Stomach (tissue), 9 donors: ENCODE results near the gene PLCXD3. TPM values are rescaled to one million over a fixed set of nuclear protein-coding genes. Genes with fewer than 3 reads are reported as not detected.
A peak's percentile ranks its signal among the peaks of the same experiment; 100 is the strongest.

Source experiments
- DNase-seq, 2 donors: peaks; one replicate each; pipeline versions ENCODE4 v3.0.0 to v3.0.0-alpha.2; 2013 to 2019
- H3K27ac ChIP-seq, 5 donors: fragments of 200-600 bp in 4 of 5; sonication (generic) in 4 of 5; one replicate each; pipeline ENCODE4 v1.5.1; 2013 to 2019; ENCODE audit warnings: mild to moderate bottlenecking in 1 of 5, moderate library complexity in 1 of 5
- H3K27me3 ChIP-seq, 3 donors: fragments of 200-600 bp; sonication (generic); one replicate each; pipeline ENCODE4 v1.5.1; 2017 to 2019; ENCODE audit warnings: mixed run types in 1 of 3
- H3K36me3 ChIP-seq, 4 donors: fragments of 200-600 bp; sonication (generic); 1 replicate in 3 of 4; 2 replicates in 1 of 4; pipeline ENCODE4 v1.5.1; 2016 to 2019
- H3K4me1 ChIP-seq, 4 donors: fragments of 200-600 bp; sonication (generic); one replicate each; pipeline ENCODE4 v1.5.1; 2016 to 2019
- H3K4me3 ChIP-seq, 4 donors: fragments of 200-600 bp; sonication (generic) in 3 of 4; one replicate each; pipeline ENCODE4 v1.5.1; 2016 to 2019; ENCODE audit warnings: mild to moderate bottlenecking in 1 of 4
- H3K9me3 ChIP-seq, 4 donors: fragments of 200-600 bp; sonication (generic); one replicate each; pipeline ENCODE4 v1.5.1; 2016 to 2019
- CTCF ChIP-seq, 7 experiments: fragments of 450-650 bp in 4 of 7; fragments of 200-600 bp in 3 of 7; sonication (generic) in 3 of 7; IDR thresholded peaks; one replicate each; pipeline ENCODE4 v1.5.1; 2016 to 2019; ENCODE audit warnings: antibody characterized with exemption in 7 of 7, control low read depth in 2 of 7, mild to moderate bottlenecking in 1 of 7
- EP300 ChIP-seq: sonication (generic); formaldehyde crosslinking; IDR thresholded peaks from one replicate; pipeline ENCODE4 v1.6.1; 2017; ENCODE audit warnings: antibody characterized with exemption
- POLR2A ChIP-seq, 4 donors: fragments of 450-650 bp; IDR thresholded peaks; one replicate each; pipeline ENCODE4 v1.6.1; 2016; ENCODE audit warnings: antibody characterized with exemption in 4 of 4, control low read depth in 2 of 4, mild to moderate bottlenecking in 1 of 4, moderate library complexity in 1 of 4
- POLR2AphosphoS5 ChIP-seq, 3 donors: sonication (generic); formaldehyde crosslinking; IDR thresholded peaks; one replicate each; pipeline ENCODE4 v1.6.1; 2016; ENCODE audit warnings: antibody characterized with exemption in 3 of 3
- WGBS, 5 donors: extraction: QIAGEN DNeasy Blood & Tissue Kit in 3 of 5; methylation state at CpG; one replicate each; pipeline versions ENCODE4 v1.1.5 to v1.1.7; 2013 to 2018; 5-methylcytosine and 5-hydroxymethylcytosine counted together
- intact Hi-C: fragments of 100-400 bp; cut with DNase I; formaldehyde crosslinking; loops from one replicate; pipeline ENCODE4 v1.15.1; 2023; ENCODE audit warnings: low total_unique reads
- polyA plus RNA-seq, 3 donors: library from polyadenylated mRNA; stranded (reverse); fragments of 200-250 nt; gene quantifications; one replicate each; pipeline ENCODE4 v1.2.3, GENCODE V29; 2013
- total RNA-seq, 5 donors: library from RNA; depleted of rRNA; stranded (reverse); fragments of >200 nt; gene quantifications; one replicate each; pipeline versions ENCODE4 v1.1.0 to v1.2.3, GENCODE V29; 2014 to 2016
- donor health status: healthy with polysubstance abuse.
- donor health status: Bipolar disorder and iron deficiency.
- donor health status: healthy.

PLCXD3 gene
- total and polyA plus RNA-seq, 8 donors = 1.2 to 3.5 (median 2.6) TPM; not detected in 1

GRCh38 chr5:41432481-41433253 lies 77.7 kb downstream of the PLCXD3 start:
- H3K36me3 ChIP-seq = no peaks in the 10 kb centered on the region
- no peak overlapping the region for H3K4me3 ChIP-seq
- no peaks in the 10 kb centered on the region for H3K27me3 ChIP-seq
- no peaks in the 10 kb centered on the region for H3K9me3 ChIP-seq
- WGBS, 5 donors = 42 to 63% (median 57%) methylated on average over 5 of the region's 5 CpGs
- TF ChIP-seq POLR2A (IDR thresholded peaks at IDR 0.05) (no peak), CTCF (IDR thresholded peaks at IDR 0.05) (no peak), EP300 (no peak), POLR2AphosphoS5 (IDR thresholded peaks at IDR 0.05) (no peak)
- no peak overlapping the region for H3K27ac ChIP-seq
- peak in 1 of 2 donors; percentile 5 for DNase-seq
- no peaks in the 10 kb centered on the region for H3K4me1 ChIP-seq
- intact Hi-C loops = no loop called here

- H3K36me3 ChIP-seq = no peaks in the 10 kb centered on the region
- no peak overlapping the region for H3K27ac ChIP-seq
- no peak for DNase-seq
- H3K27me3 ChIP-seq = no peaks in the 10 kb centered on the region
- TF ChIP-seq EP300 = no peak
- TF ChIP-seq POLR2AphosphoS5 (IDR thresholded peaks at IDR 0.05) = no peak
- TF ChIP-seq POLR2A (IDR thresholded peaks at IDR 0.05) = no peak
- TF ChIP-seq CTCF (IDR thresholded peaks at IDR 0.05) = no peak
- H3K4me3 ChIP-seq = no peak overlapping the region
- H3K9me3 ChIP-seq = no peaks in the 10 kb centered on the region
- H3K4me1 ChIP-seq = no peaks in the 10 kb centered on the region
- intact Hi-C loops = no loop called here
- 17 to 69% (median 48%) methylated on average over 1 of the region's 1 CpG for WGBS, 5 donors
These were observed 82.9 kb downstream of the PLCXD3 start for GRCh38 chr5:41427505-41427904.

GRCh38 chr5:41425736-41426135 lies 84.7 kb downstream of the PLCXD3 start:
- Histone ChIP-seq H3K27me3 (no peaks in the 10 kb centered on the region), H3K9me3 (no peaks in the 10 kb centered on the region), H3K27ac (no peak overlapping the region), H3K4me1 (no peaks in the 10 kb centered on the region), H3K36me3 (no peaks in the 10 kb centered on the region), H3K4me3 (no peak overlapping the region)
- intact Hi-C loops = no loop called here
- TF ChIP-seq POLR2AphosphoS5 (IDR thresholded peaks at IDR 0.05) (no peak), CTCF (IDR thresholded peaks at IDR 0.05) (no peak), POLR2A (IDR thresholded peaks at IDR 0.05) (no peak), EP300 (no peak)
- DNase-seq = no peak
- 58 to 70% (median 65%) methylated on average over 3 of the region's 3 CpGs for WGBS, 5 donors

- TF ChIP-seq POLR2AphosphoS5 (IDR thresholded peaks at IDR 0.05) (no peak), EP300 (no peak), CTCF (IDR thresholded peaks at IDR 0.05) (no peak)
- DNase-seq = no peak
- H3K36me3 ChIP-seq = no peaks in the 10 kb centered on the region
- H3K27me3 ChIP-seq = no peaks in the 10 kb centered on the region
- H3K9me3 ChIP-seq = no peaks in the 10 kb centered on the region
- H3K27ac ChIP-seq = no peak overlapping the region
- H3K4me1 ChIP-seq = no peaks in the 10 kb centered on the region
- intact Hi-C loops = no loop called here
- WGBS, 5 donors = 83 to 91% (median 89%) methylated on average over 3 of the region's 3 CpGs
- no peak overlapping the region for H3K4me3 ChIP-seq
These were observed 89.8 kb downstream of the PLCXD3 start for GRCh38 chr5:41420492-41421067.
